SU-DHL-6 (cell line): ENCODE results near the gene FOSL2.

Experiments
- CTCF ChIP-seq: fragments of 200-600 bp; sonication (generic); IDR thresholded peaks from one replicate; pipeline ENCODE4 v1.5.1; 2017; ENCODE audit warnings: antibody characterized with exemption, mild to moderate bottlenecking, low read length, moderate library complexity; ENCODE audit not compliant: insufficient read depth, poor library complexity, severe bottlenecking
- EZH2phosphoT487 ChIP-seq: fragments of 200-600 bp; sonication (generic), shearing (Covaris generic); conservative IDR thresholded peaks from 2 replicates; pipeline ENCODE4 v1.6.1; 2018; ENCODE audit warnings: mild to moderate bottlenecking, antibody characterized with exemption, low read length, moderate library complexity, mixed read lengths

GRCh38 chr2:28465148-28465885, 72.7 kb downstream of the FOSL2 start:
- TF ChIP-seq CTCF (no peak), EZH2phosphoT487 (no peak)
